CD14-positive monocyte (primary cell): ENCODE results near the gene KIAA0930. TPM values are rescaled to one million over a fixed set of nuclear protein-coding genes. Genes with fewer than 3 reads are reported as not detected.

Source experiments
- DNase-seq, 3 donors: peaks; one replicate each; pipeline ENCODE4 v3.0.0-alpha.2; 2011 to 2022
- H2AFZ ChIP-seq: 2 replicates; pipeline ENCODE4 v1.6.0; 2012; ENCODE audit warnings: mild to moderate bottlenecking, low read depth, low read length, inconsistent platforms; ENCODE audit not compliant: insufficient read depth, poor library complexity, severe bottlenecking
- H3K27ac ChIP-seq, 2 donors: 1 replicate in 1 of 2; 2 replicates in 1 of 2; pipeline ENCODE4 v1.5.1; 2012 to 2013; ENCODE audit warnings: low read length in 2 of 2, control low read depth in 1 of 2, inconsistent platforms in 1 of 2, low read depth in 1 of 2, mild to moderate bottlenecking in 1 of 2
- H3K27me3 ChIP-seq, 2 donors: one replicate each; pipeline versions ENCODE4 v1.6.0 to v1.6.1; 2011 to 2013; ENCODE audit warnings: low read length in 2 of 2; ENCODE audit not compliant: control insufficient read depth in 2 of 2, insufficient read depth in 2 of 2
- H3K36me3 ChIP-seq, 2 donors: replicated peaks in 1 of 2; 1 replicate in 1 of 2; 2 replicates in 1 of 2; pipeline versions ENCODE4 v1.5.1 to v1.6.1; 2012 to 2013; ENCODE audit warnings: low read length in 2 of 2, control low read depth in 1 of 2, inconsistent platforms in 1 of 2, mild to moderate bottlenecking in 1 of 2; ENCODE audit not compliant: insufficient read depth in 2 of 2, control insufficient read depth in 1 of 2
- H3K4me1 ChIP-seq, 2 donors: 1 replicate in 1 of 2; 2 replicates in 1 of 2; pipeline versions ENCODE4 v1.5.1 to v1.6.1; 2012 to 2013; ENCODE audit warnings: low read length in 2 of 2, control low read depth in 1 of 2, inconsistent platforms in 1 of 2, mild to moderate bottlenecking in 1 of 2, moderate library complexity in 1 of 2; ENCODE audit not compliant: insufficient read depth in 2 of 2, control insufficient read depth in 1 of 2
- H3K4me2 ChIP-seq: replicated peaks from 2 replicates; pipeline ENCODE3; 2012; ENCODE audit warnings: low read length, moderate library complexity, mild to moderate bottlenecking; ENCODE audit not compliant: poor library complexity, severe bottlenecking; ENCODE audit errors: extremely low read depth
- H3K4me3 ChIP-seq, 3 experiments: fragments of 200-600 bp in 1 of 3; sonication (generic) in 1 of 3; replicated peaks in 1 of 3; 1 replicate in 2 of 3; 2 replicates in 1 of 3; pipeline ENCODE4 v1.5.1; 2011 to 2013; ENCODE audit warnings: low read length in 3 of 3, mild to moderate bottlenecking in 3 of 3, control low read depth in 2 of 3, low read depth in 2 of 3, inconsistent platforms in 1 of 3, moderate library complexity in 1 of 3
- H3K79me2 ChIP-seq: 2 replicates; pipeline ENCODE4 v1.6.0; 2012; ENCODE audit warnings: mild to moderate bottlenecking, control low read depth, inconsistent platforms, low read length, moderate library complexity; ENCODE audit not compliant: insufficient read depth
- H3K9ac ChIP-seq: 2 replicates; pipeline ENCODE4 v1.6.0; 2017; ENCODE audit warnings: low read length, mild to moderate bottlenecking; ENCODE audit not compliant: insufficient read depth, poor library complexity, severe bottlenecking
- H3K9me3 ChIP-seq, 2 donors: replicated peaks in 1 of 2; 1 replicate in 1 of 2; 2 replicates in 1 of 2; pipeline versions ENCODE4 v1.5.1 to v1.6.1; 2012 to 2013; ENCODE audit warnings: low read length in 2 of 2, control low read depth in 1 of 2; ENCODE audit not compliant: control insufficient read depth in 1 of 2, insufficient read depth in 1 of 2
- H4K20me1 ChIP-seq: 2 replicates; pipeline ENCODE4 v1.6.0; 2012; ENCODE audit warnings: mild to moderate bottlenecking, low read length, control low read depth, moderate library complexity; ENCODE audit not compliant: insufficient read depth
- H3K27ac Mint-ChIP-seq, 7 donors: one replicate each; pipeline ENCODE4 v1.8.0; 2020; ENCODE audit warnings: mild to moderate bottlenecking in 7 of 7, mixed read lengths in 7 of 7, moderate library complexity in 6 of 7, inconsistent platforms in 2 of 7
- H3K27me3 Mint-ChIP-seq, 3 donors: one replicate each; pipeline ENCODE4 v1.8.0; 2021 to 2022; ENCODE audit warnings: low read depth in 3 of 3, mild to moderate bottlenecking in 3 of 3, mixed read lengths in 3 of 3, moderate library complexity in 3 of 3, inconsistent platforms in 1 of 3
- H3K36me3 Mint-ChIP-seq, 2 donors: one replicate each; pipeline ENCODE4 v1.8.0; 2020; ENCODE audit warnings: mixed read lengths in 2 of 2, inconsistent platforms in 1 of 2, mild to moderate bottlenecking in 1 of 2
- H3K4me1 Mint-ChIP-seq: one replicate; pipeline ENCODE4 v1.8.0; 2020; ENCODE audit warnings: mild to moderate bottlenecking, mixed read lengths
- H3K4me3 Mint-ChIP-seq, 2 donors: one replicate each; pipeline ENCODE4 v1.8.0; 2020; ENCODE audit warnings: mild to moderate bottlenecking in 2 of 2, mixed read lengths in 2 of 2, moderate library complexity in 1 of 2
- H3K9me3 Mint-ChIP-seq, 7 donors: one replicate each; pipeline ENCODE4 v1.8.0; 2020 to 2022; ENCODE audit warnings: mixed read lengths in 7 of 7, mild to moderate bottlenecking in 6 of 7, moderate library complexity in 6 of 7, inconsistent platforms in 2 of 7
- WGBS: methylation state at CpG from one replicate; pipeline ENCODE4 v1.1.5; 2013; ENCODE audit warnings: missing lambda C conversion rate; ENCODE audit not compliant: insufficient coverage; 5-methylcytosine and 5-hydroxymethylcytosine counted together
- intact Hi-C, 2 donors: fragments of 100-400 bp; cut with micrococcal nuclease; formaldehyde crosslinking; loops; one replicate each; pipeline versions ENCODE4 v1.15.0 to v1.15.1; 2023
- polyA plus RNA-seq, 3 donors: library from polyadenylated mRNA; depleted of rRNA in 1 of 3; unstranded in 2 of 3; stranded (reverse) in 1 of 3; fragments of 300-500 nt in 2 of 3; fragments of >200 nt in 1 of 3; fragmentation: Illumina TruSeq in 2 of 3; gene quantifications; 1 replicate in 2 of 3; 2 replicates in 1 of 3; pipeline ENCODE4 v1.2.3, GENCODE V29; 2012 to 2021
- TF ChIP-seq, protein P1 (sequence below): fragments of 200-600 bp; IDR thresholded peaks from one replicate; pipeline ENCODE4 v1.8.0; 2022; ENCODE audit warnings: antibody characterized with exemption, mild to moderate bottlenecking

The KIAA0930 gene
- polyA plus RNA-seq, 3 donors: 14.0 to 89.1 (median 15.6) TPM

DNA sequence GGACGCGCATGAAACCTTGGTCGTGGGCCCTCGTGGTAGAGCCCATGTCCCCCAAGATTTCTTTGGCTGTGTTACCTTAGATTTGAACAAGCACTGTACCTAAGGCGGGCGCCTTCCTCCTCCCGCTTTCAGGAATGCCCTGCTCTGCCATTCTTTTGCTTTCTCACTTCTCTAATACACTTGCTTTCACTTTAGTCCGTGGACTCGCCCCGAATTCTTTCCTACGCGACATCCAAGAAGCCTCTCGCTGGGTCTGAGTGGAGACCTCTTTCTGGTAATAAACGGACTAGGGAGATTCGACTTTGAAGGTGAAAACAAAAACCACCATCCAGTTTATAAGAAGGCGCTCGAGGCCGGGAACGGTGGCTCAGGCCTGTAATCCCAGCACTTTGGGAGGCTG, 78.2 kb downstream of the KIAA0930 start:
- peak overlapping the region; percentile 98 for H3K4me2 ChIP-seq
- peaks cover 92% of the 10 kb centered on the region for H3K79me2 ChIP-seq
- no peaks in the 10 kb centered on the region for H3K9me3 Mint-ChIP-seq
- H3K4me3 ChIP-seq: peak overlapping the region; percentile 66 to 98 (median 75)
- H3K4me1 ChIP-seq: peaks cover 84 to 91% of the 10 kb centered on the region in 2 donors
- peaks cover 4 to 5% of the 10 kb centered on the region in 2 donors for H3K36me3 ChIP-seq
- H3K27me3 ChIP-seq: no peaks in the 10 kb centered on the region
- H3K27ac Mint-ChIP-seq: peak overlapping the region; percentile 90 to 97 (median 95)
- H4K20me1 ChIP-seq: peaks cover 7% of the 10 kb centered on the region
- intact Hi-C loops: loop anchor here in 1 of 2 donors (10.0 kb wide), 1 partner anchor 882 kb away; no protein-coding TSS in a partner anchor
- DNase-seq: peak in 1 of 3 donors; percentile 10
- peak overlapping the region; percentile 86 to 93 for H3K4me3 Mint-ChIP-seq
- H3K9ac ChIP-seq: peak overlapping the region; percentile 94
- H3K27me3 Mint-ChIP-seq: no peaks in the 10 kb centered on the region
- no peak overlapping the region for H2AFZ ChIP-seq
- TF ChIP-seq, protein P1, sequence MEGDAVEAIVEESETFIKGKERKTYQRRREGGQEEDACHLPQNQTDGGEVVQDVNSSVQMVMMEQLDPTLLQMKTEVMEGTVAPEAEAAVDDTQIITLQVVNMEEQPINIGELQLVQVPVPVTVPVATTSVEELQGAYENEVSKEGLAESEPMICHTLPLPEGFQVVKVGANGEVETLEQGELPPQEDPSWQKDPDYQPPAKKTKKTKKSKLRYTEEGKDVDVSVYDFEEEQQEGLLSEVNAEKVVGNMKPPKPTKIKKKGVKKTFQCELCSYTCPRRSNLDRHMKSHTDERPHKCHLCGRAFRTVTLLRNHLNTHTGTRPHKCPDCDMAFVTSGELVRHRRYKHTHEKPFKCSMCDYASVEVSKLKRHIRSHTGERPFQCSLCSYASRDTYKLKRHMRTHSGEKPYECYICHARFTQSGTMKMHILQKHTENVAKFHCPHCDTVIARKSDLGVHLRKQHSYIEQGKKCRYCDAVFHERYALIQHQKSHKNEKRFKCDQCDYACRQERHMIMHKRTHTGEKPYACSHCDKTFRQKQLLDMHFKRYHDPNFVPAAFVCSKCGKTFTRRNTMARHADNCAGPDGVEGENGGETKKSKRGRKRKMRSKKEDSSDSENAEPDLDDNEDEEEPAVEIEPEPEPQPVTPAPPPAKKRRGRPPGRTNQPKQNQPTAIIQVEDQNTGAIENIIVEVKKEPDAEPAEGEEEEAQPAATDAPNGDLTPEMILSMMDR: no peak
- peak overlapping the region; percentile 89 to 96 for H3K27ac ChIP-seq
- no peaks in the 10 kb centered on the region for H3K9me3 ChIP-seq
- peaks cover 75% of the 10 kb centered on the region for H3K4me1 Mint-ChIP-seq
- 83% methylated on average over 6 of the region's 19 CpGs for WGBS
- peaks cover 15 to 27% of the 10 kb centered on the region in 2 donors for H3K36me3 Mint-ChIP-seq

DNA sequence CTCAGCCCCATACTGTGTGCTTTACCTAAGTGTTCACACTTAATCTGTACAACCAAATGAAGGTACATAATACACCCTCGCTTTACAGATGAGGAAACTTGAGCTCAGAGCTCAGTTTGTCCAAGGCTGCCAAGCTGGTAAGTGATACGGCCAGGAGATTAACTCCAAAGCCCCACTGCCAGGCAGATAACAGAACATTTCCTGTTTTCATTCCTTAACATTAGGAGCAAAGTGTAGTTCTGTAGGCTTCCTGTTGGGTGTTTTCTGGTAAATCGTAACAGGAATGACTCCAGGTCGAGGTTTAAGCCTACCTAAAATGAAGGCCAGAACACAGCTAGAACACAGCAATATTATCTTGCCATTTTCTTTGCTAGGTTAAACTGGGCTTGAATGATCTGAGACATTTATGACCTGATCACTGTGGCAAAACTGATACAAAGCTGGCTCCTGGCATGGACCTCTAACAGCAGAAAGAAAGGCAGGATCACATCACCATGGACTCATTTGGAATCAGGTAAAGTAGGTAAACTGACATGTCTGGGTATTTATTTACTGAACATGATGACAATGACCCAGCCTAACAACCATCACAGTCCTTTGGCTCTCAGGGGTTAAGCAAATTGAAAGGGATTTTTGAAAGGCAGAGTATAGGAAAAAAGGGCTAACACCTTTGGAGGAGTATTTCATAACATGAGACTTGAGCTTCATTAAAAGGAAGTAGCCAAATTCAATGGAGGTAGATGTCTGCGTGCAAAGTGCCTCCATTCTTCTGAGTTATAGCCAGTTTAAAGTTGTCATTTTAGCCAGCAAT, 80.8 kb downstream of the KIAA0930 start:
- peak overlapping the region; percentile 95 to 98 (median 97) for H3K27ac Mint-ChIP-seq
- peaks cover 0 to 1% (median 0%) of the 10 kb centered on the region in 7 donors for H3K9me3 Mint-ChIP-seq
- no peaks in the 10 kb centered on the region for H3K27me3 Mint-ChIP-seq
- no peaks in the 10 kb centered on the region for H4K20me1 ChIP-seq
- H3K36me3 ChIP-seq: peaks cover 19 to 32% of the 10 kb centered on the region in 2 donors
- no peaks in the 10 kb centered on the region for H3K27me3 ChIP-seq
- peaks cover 80% of the 10 kb centered on the region for H3K79me2 ChIP-seq
- H3K9me3 ChIP-seq: no peaks in the 10 kb centered on the region
- TF ChIP-seq, protein P1: peak; percentile 11
- peak overlapping the region; percentile 88 to 91 for H3K27ac ChIP-seq
- H3K4me1 Mint-ChIP-seq: peaks cover 67% of the 10 kb centered on the region
- DNase-seq: peak in 2 of 3 donors; percentile 37 to 40
- H3K9ac ChIP-seq: peak overlapping the region; percentile 41
- peaks cover 58 to 65% of the 10 kb centered on the region in 2 donors for H3K4me1 ChIP-seq
- H3K4me2 ChIP-seq: peak overlapping the region; percentile 44
- no peak overlapping the region for H2AFZ ChIP-seq
- intact Hi-C loops: loop anchor here in 1 of 2 donors (10.0 kb wide), 1 partner anchor 885 kb away; no protein-coding TSS in a partner anchor
- H3K4me3 Mint-ChIP-seq: peak overlapping the region; percentile 31 to 59
- 33% methylated on average over 1 of the region's 5 CpGs for WGBS
- H3K4me3 ChIP-seq: peak overlapping the region in 1 of 3 experiments; percentile 35
- H3K36me3 Mint-ChIP-seq: peaks cover 34 to 36% of the 10 kb centered on the region in 2 donors
